ENCODE results near the gene PIGC.

The PIGC gene

DNA sequence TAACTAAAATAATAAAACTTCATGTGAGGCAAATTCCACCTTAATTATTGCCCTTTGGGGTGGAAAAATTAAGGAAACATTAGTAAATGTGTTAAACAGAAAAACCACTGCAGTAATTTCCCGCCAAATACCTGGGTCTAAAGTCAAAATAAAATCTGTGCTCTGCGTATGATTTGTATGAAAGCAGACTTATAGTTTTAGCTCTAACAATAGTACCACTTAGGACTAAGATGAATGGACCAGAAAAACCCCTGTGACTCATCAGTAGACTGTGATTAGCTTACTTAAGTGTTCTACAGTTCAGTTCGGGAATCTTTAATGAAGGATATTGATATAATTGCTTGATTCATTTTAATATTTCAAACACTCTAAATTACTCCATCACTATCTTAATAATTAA lies 46.6 kb downstream of the PIGC start:
- DNase-seq, result no peak

GRCh38 chr1:172395576-172395975 lies 48.3 kb downstream of the PIGC start:
- DNase-seq, result no peak

DNA sequence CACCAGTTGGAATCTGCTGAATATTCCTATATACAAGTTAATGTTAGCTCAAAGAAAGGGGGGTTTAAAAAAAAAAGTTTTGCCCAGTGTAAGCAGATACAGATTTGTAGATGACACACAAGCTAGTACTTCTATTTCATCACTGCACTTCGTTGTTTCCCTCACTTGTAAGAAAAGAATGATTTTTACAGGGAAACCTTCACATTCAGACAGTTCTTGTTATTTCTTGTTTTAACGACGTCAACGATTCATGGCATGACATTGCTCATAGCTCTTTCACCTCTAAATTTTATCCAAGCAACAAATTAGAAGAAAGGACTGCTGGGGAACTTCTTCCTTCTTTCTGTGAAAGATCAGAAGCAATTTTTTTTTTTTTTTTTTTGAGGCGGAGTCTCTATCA lies 49.1 kb downstream of the PIGC start:
- no peak for DNase-seq

- DNase-seq, result no peak
Observed at GRCh38 chr1:172394141-172394751, 49.6 kb downstream of the PIGC start.

DNA sequence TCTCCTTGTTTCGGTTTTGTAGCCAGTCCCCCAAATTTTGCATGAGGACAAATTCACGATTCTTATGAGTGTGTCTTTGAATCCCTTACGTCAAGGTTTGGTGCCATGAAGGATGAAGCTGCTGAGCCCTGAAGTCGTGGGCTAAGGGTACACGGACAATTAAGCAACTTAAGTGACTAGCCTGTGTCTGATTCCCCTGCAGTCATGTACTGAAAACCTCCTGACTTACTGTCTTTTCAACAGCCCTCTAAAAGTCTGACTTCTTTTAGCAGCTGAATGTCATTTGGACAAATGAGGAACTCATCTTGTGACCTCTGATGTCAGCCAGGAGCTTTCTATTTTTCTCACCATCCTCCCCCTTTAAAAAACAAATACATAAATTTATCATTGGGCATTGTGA lies 50.5 kb downstream of the PIGC start:
- DNase-seq, result no peak

DNA sequence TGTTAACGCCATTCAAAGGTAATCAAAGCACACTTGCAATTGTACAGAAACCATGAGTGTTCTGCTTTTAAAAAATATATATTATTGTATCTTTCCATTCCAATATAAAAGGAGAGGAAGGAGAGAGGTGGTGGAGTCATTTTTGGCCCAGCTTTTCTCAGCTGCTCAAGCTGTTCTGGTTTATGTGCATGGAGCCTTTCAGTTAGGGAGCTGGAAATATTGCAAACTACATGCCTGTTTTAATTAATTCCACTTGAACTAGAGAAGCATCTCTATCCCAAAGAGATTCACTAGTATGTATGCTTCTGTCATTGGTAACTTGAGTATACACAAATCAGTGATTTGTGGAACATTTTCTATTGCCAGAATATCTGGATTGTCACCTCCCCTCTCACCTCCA lies 51.9 kb downstream of the PIGC start:
- DNase-seq, result no peak
